HTERT RPE-1 (cell line): ENCODE results near the gene CPLX1.

Experiments used
- in situ Hi-C: fragments of 300-500 bp; cut with MboI; formaldehyde crosslinking; loops from 4 replicates; pipeline ENCODE4 v1.14.3; 2020; ENCODE audit warnings: low sequenced_read_pairs

Gene CPLX1

GRCh38 chr4:833731-834367 lies 7.9 kb upstream of the CPLX1 start:
- in situ Hi-C loops = no loop called here

- in situ Hi-C loops = no loop called here
Measured at GRCh38 chr4:833156-833555, 7.2 kb upstream of the CPLX1 start.

GRCh38 chr4:832536-832935 lies 6.6 kb upstream of the CPLX1 start:
- in situ Hi-C loops = no loop called here

- in situ Hi-C loops = no loop called here
Measured at GRCh38 chr4:832108-832507, 6.2 kb upstream of the CPLX1 start.

- in situ Hi-C loops = no loop called here
Measured at GRCh38 chr4:831483-831805, 5.5 kb upstream of the CPLX1 start.

- in situ Hi-C loops = no loop called here
Measured at GRCh38 chr4:830601-831482, 4.9 kb upstream of the CPLX1 start.

GRCh38 chr4:829761-830600 lies 4.1 kb upstream of the CPLX1 start:
- in situ Hi-C loops = no loop called here

GRCh38 chr4:829291-829690 lies 3.4 kb upstream of the CPLX1 start:
- in situ Hi-C loops = no loop called here

- in situ Hi-C loops = no loop called here
Measured at GRCh38 chr4:828641-829271, 2.8 kb upstream of the CPLX1 start.

GRCh38 chr4:827209-828081 lies 1.5 kb upstream of the CPLX1 start:
- in situ Hi-C loops = no loop called here

- in situ Hi-C loops = no loop called here
Measured at GRCh38 chr4:826508-827208, 729 bp upstream of the CPLX1 start.

- in situ Hi-C loops = no loop called here
Measured at GRCh38 chr4:825063-825970, 612 bp downstream of the CPLX1 start.

GRCh38 chr4:824461-825062 lies 1.4 kb downstream of the CPLX1 start:
- in situ Hi-C loops = no loop called here

- in situ Hi-C loops = no loop called here
Measured at GRCh38 chr4:823761-824460, 2.0 kb downstream of the CPLX1 start.

GRCh38 chr4:823176-823760 lies 2.7 kb downstream of the CPLX1 start:
- in situ Hi-C loops = no loop called here

- in situ Hi-C loops = no loop called here
Measured at GRCh38 chr4:822361-823175, 3.4 kb downstream of the CPLX1 start.
